Mammary epithelial cell (primary cell): ENCODE measurements around the gene CNTFR.

Experiments
- CTCF ChIP-seq, 2 donors: IDR thresholded peaks in 1 of 2; conservative IDR thresholded peaks in 1 of 2; 2 replicates each; pipeline ENCODE4 v1.5.1; 2011 to 2012; ENCODE audit warnings: inconsistent platforms in 2 of 2, low read length in 2 of 2, mild to moderate bottlenecking in 2 of 2, control low read depth in 1 of 2, low read depth in 1 of 2; ENCODE audit not compliant: insufficient read depth in 1 of 2; ENCODE audit errors: extremely low read depth in 1 of 2
- EZH2 ChIP-seq: IDR thresholded peaks from 2 replicates; pipeline ENCODE4 v1.6.1; 2012; ENCODE audit warnings: low read length, inconsistent platforms, borderline replicate concordance

DNA sequence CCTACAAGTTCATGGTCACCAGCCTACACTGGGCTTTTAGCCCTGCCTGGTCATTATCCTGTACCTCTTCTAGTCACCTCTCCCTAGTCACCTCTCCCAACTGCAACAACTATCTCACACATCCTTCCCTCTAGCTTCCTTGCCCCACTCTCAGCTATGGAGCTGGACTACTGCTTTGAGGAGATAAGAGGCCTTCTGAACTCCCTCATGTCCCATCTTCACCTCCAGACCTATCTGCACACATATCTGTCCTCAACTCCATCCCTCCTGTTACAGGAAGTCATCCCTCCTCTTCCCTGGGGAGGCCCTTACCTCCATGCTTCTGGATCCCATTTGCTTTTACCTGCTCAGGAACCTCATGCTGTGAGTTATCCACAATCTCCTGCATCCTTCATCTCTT is 16.7 kb upstream of the CNTFR start:
- TF ChIP-seq CTCF (conservative IDR thresholded peaks at IDR 0.05 in 1 of 2, IDR thresholded peaks at IDR 0.05 in 1 of 2; ENCODE audit: extremely low read depth in 1 of 2, insufficient read depth in 1 of 2, low read depth in 1 of 2, low read length in 2 of 2), result no peak
- TF ChIP-seq EZH2, result no peak
